Ascending aorta (tissue), 2 donors: ENCODE data around the gene SDF4. TPM values are rescaled to one million over a fixed set of nuclear protein-coding genes. Genes with fewer than 3 reads are reported as not detected.

Experiments
- DNase-seq, 2 donors: peaks; one replicate each; pipeline ENCODE4 v3.0.0-alpha.2; 2019; ENCODE audit warnings: low spot score in 2 of 2
- H3K27ac ChIP-seq, 2 donors: fragments of 200-600 bp; sonication (generic); one replicate each; pipeline ENCODE4 v1.5.1; 2016 to 2017; ENCODE audit warnings: mild to moderate bottlenecking in 1 of 2
- H3K27me3 ChIP-seq: fragments of 200-600 bp; sonication (generic); one replicate; pipeline ENCODE4 v1.5.1; 2017
- H3K36me3 ChIP-seq, 2 donors: fragments of 200-600 bp; sonication (generic); one replicate each; pipeline ENCODE4 v1.5.1; 2016
- H3K4me1 ChIP-seq, 2 donors: fragments of 200-600 bp; sonication (generic); one replicate each; pipeline ENCODE4 v1.5.1; 2016 to 2017; ENCODE audit warnings: mild to moderate bottlenecking in 1 of 2
- H3K4me3 ChIP-seq, 2 donors: fragments of 200-600 bp; sonication (generic); one replicate each; pipeline ENCODE4 v1.5.1; 2016 to 2017; ENCODE audit warnings: mild to moderate bottlenecking in 1 of 2
- H3K9me3 ChIP-seq, 2 donors: fragments of 200-600 bp; sonication (generic); one replicate each; pipeline ENCODE4 v1.5.1; 2016
- CTCF ChIP-seq, 3 experiments: fragments of 200-600 bp in 2 of 3; fragments of 450-650 bp in 1 of 3; sonication (generic) in 2 of 3; IDR thresholded peaks; one replicate each; pipeline ENCODE4 v1.5.1; 2016 to 2019; ENCODE audit warnings: antibody characterized with exemption in 3 of 3, mild to moderate bottlenecking in 1 of 3, moderate library complexity in 1 of 3
- intact Hi-C: fragments of 100-400 bp; cut with DNase I; formaldehyde crosslinking; loops from one replicate; pipeline ENCODE4 v1.15.1; 2023
- total RNA-seq: library from RNA; depleted of rRNA; stranded (reverse); fragments of >200 nt; gene quantifications from one replicate; pipeline ENCODE4 v1.1.0, GENCODE V29; 2016

The SDF4 gene
- total RNA-seq, 1 donor from 2014 or later, result 223 TPM

- DNase-seq, result no peak
- H3K27ac ChIP-seq, result no peak overlapping the region
- H3K27me3 ChIP-seq, result no peaks in the 10 kb centered on the region
- H3K36me3 ChIP-seq, result peaks cover 38 to 41% of the 10 kb centered on the region in 2 donors
- no peaks in the 10 kb centered on the region for H3K4me1 ChIP-seq
- no peak overlapping the region for H3K4me3 ChIP-seq
- no peak for TF ChIP-seq CTCF (IDR thresholded peaks at IDR 0.05)
- intact Hi-C loops, result no loop called here
- no peaks in the 10 kb centered on the region for H3K9me3 ChIP-seq
Observed at GRCh38 chr1:1215080-1215676, 16.6 kb downstream of the SDF4 start.

- no peak for DNase-seq
- H3K4me1 ChIP-seq, result no peaks in the 10 kb centered on the region
- peak within 1 kb of the TSS in 1 of 2 donors; percentile 19 for H3K4me3 ChIP-seq
- no peak within 1 kb of the TSS for H3K27ac ChIP-seq
- H3K9me3 ChIP-seq, result no peaks in the 10 kb centered on the region
- TF ChIP-seq CTCF (IDR thresholded peaks at IDR 0.05), result no peak
- intact Hi-C loops, result no loop called here
- H3K27me3 ChIP-seq, result no peaks in the 10 kb centered on the region
- H3K36me3 ChIP-seq, result peaks cover 25% of the 10 kb centered on the region in 2 donors
Observed at GRCh38 chr1:1213345-1214265, 18.2 kb downstream of the SDF4 start, which contains the start of gene TNFRSF4. TNFRSF4 (minus strand) TSS chr1:1214153; CDS start chr1:1214127, 26 bp downstream.

GRCh38 chr1:1212780-1213344 lies 18.9 kb downstream of the SDF4 start:
- Histone ChIP-seq H3K9me3 (no peaks in the 10 kb centered on the region), H3K36me3 (peaks cover 17 to 18% of the 10 kb centered on the region in 2 donors), H3K4me3 (peak overlapping the region in 1 of 2 donors; percentile 19), H3K27ac (no peak overlapping the region), H3K4me1 (no peaks in the 10 kb centered on the region), H3K27me3 (no peaks in the 10 kb centered on the region)
- DNase-seq, result peak in 1 of 2 donors; percentile 78
- no peak for TF ChIP-seq CTCF (IDR thresholded peaks at IDR 0.05)
- intact Hi-C loops, result no loop called here

- H3K27ac ChIP-seq, result no peak overlapping the region
- DNase-seq, result no peak
- peaks cover 8 to 9% of the 10 kb centered on the region in 2 donors for H3K36me3 ChIP-seq
- H3K4me1 ChIP-seq, result no peaks in the 10 kb centered on the region
- TF ChIP-seq CTCF (IDR thresholded peaks at IDR 0.05), result no peak
- no peak overlapping the region for H3K4me3 ChIP-seq
- intact Hi-C loops, result no loop called here
- H3K27me3 ChIP-seq, result peaks cover 3% of the 10 kb centered on the region
- no peaks in the 10 kb centered on the region for H3K9me3 ChIP-seq
Observed at GRCh38 chr1:1211541-1212441, 20.0 kb downstream of the SDF4 start.
